K562 treated with DMSO at 1 percent for 48 hours (cell line): ENCODE results near the gene CASP9. TPM values are rescaled to one million over a fixed set of nuclear protein-coding genes. Genes with fewer than 3 reads are reported as not detected.

ENCODE experiments used
- total RNA-seq: library from RNA; unstranded; fragments of 300-600 nt; gene quantifications from 2 replicates; pipeline ENCODE4 v1.2.3, GENCODE V29; 2022; ENCODE audit warnings: low replicate concordance; ENCODE audit errors: extremely low read depth

CASP9 gene
- total RNA-seq: not detected in 2 replicates

DNA sequence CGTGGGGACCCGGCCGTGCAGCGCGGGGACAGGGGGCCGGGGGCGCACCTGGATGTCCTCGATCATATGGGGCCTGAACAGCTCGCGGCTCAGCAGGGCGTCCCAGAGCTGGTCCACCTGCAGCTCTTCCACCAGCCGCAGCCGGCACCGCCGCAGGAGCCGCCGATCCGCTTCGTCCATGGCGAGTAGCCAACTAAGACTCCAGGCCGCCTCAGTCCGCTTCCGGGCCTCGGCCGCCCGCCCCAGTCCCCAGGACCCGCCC, at the start of gene CASP9:
CASP9 (minus strand) TSS at position 195 of the 262 bp plus-strand sequence; CDS start at position 180, 15 bp downstream.

DNA sequence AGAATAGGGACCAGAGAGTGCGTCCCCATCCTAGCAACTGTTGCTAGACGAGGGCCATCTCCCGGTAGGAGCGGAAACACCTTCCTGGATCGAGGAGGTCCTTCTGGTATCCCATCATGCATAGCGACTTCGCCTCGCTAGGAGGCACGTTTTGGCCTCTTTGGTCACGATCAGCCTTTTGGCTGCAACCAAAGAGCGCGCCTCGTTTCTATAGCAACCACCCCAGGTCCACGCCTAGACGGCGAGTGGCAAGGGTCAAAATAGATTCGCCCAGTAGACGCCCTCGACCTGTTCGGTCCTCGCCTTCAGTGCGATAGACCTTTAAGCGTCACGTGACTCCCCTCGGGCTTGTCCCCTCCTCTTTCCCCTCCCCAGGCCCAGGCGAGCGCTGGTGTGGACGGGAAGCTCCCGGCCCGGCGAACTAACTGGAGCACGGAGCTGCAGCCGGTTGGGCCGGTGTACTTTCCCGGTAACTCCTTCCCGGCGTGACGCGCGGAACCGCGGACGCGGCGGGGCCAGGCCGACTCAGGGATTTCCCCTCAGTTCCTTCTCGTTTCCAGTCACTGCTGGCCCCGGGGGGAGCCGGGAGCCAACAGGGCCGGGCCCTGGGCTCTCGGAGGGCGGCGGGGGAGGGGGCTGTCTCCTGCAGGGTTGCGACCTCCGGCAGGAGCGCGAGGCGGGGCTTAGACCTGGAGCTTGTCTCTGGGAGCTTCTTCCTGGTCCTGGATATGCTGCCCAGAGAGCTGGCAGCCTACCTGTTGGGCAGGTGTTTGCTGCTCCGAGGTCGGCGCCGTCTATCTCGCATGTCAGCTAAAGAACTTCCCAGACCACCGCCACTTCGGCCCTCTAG, 2.7 kb upstream of the CASP9 start, which contains the start of gene DNAJC16:
DNAJC16 (plus strand) TSS at position 359 of the 850 bp plus-strand sequence. CDS start 2,258 bp downstream, outside the sequence.

DNA sequence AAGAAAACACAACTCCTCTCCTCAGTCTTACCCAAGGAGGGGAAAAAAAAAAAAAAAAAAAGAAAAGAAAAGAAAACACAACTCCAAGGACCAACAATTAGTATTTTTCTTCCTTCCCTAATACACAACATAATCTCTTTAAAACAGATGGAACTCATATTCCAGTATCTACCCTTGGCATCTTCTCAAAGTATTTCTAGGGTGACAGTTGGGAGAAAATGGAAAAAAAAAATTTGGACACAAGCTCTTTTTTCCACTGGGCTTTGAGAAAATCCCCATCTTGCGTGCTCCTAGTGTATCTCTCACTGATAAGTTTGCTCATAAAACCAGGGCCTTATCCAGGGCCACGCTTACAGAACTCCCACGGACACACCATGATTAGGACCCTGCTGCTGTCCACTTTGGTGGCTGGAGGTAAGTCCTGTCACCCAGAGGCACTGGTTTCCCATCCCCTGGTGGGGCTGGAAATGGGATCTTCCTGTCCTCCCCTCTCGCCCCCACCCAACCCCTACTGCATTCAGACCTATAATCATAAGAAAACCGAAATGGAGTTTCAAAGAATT, 48.2 kb downstream of the CASP9 start, which contains the start of gene CELA2B:
CELA2B (plus strand) TSS at position 353 of the 563 bp plus-strand sequence; CDS start at position 375, 22 bp downstream.

DNA sequence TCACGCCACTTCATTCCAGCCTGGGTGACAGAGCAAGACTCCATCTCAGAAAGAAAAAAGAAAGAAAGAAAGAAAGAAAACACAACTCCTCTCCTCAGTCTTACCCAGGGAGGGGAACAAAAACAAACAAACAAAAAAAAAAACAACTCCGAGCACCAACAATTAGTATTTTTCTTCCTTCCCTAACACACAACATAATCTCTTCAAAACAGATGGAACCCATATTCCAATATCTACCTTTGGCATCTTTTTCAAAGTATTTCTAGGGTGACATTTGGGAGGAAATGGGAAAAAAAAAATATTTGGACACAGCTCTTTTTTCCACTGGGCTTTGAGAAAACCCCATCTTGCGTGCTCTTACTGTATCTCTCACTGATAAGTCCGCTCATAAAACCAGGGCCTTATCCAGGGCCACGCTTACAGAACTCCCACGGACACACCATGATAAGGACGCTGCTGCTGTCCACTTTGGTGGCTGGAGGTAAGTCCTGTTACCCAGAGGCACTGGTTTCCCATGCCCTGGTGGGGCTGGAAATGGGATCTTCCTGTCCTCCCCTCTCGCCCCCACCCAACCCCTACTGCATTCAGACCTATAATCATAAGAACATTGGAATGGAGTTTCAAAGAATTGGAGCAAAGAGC, 67.6 kb downstream of the CASP9 start, which contains the start of gene CELA2A:
CELA2A (plus strand) TSS at position 420 of the 642 bp plus-strand sequence; CDS start at position 442, 22 bp downstream.

Other genes with a start within 250 kb of the CASP9 start
- gene EFHD2, start 114.3 kb downstream of the CASP9 start, total RNA-seq: not detected in 2 replicates
- not detected in 2 replicates for gene CTRC, start 85.8 kb downstream of the CASP9 start, total RNA-seq
- not detected in 2 replicates for gene CELA2A, start 67.5 kb downstream of the CASP9 start, total RNA-seq
- gene CELA2B, start 48.1 kb downstream of the CASP9 start, total RNA-seq: not detected in 2 replicates
- not detected in 2 replicates for gene DNAJC16, start 2.6 kb upstream of the CASP9 start, total RNA-seq
- not detected in 2 replicates for gene AGMAT, start 60.8 kb upstream of the CASP9 start, total RNA-seq
- gene DDI2, start 93.2 kb upstream of the CASP9 start, total RNA-seq: not detected in 2 replicates
- 174 TPM in 1 of 2 replicates, not detected in the other for gene PLEKHM2, start 160.1 kb upstream of the CASP9 start, total RNA-seq
- gene SLC25A34, start 212.0 kb upstream of the CASP9 start, total RNA-seq: not detected in 2 replicates
- not detected in 2 replicates for gene TMEM82, start 218.3 kb upstream of the CASP9 start, total RNA-seq
- gene FBLIM1, start 234.6 kb upstream of the CASP9 start, total RNA-seq: not detected in 2 replicates